H1 (cell line): ENCODE measurements around the gene KCTD15. TPM values are rescaled to one million over a fixed set of nuclear protein-coding genes. Genes with fewer than 3 reads are reported as not detected.

Experiments used
- BRCA1 ChIP-seq: IDR thresholded peaks from 2 replicates; pipeline ENCODE4 v1.6.1; 2012; ENCODE audit warnings: low read depth, low read length, improper control_type of control experiment
- NRF1 ChIP-seq: IDR thresholded peaks from 2 replicates; pipeline ENCODE4 v1.6.1; 2011; ENCODE audit warnings: mild to moderate bottlenecking, low read depth, low read length, improper control_type of control experiment
- SIN3A ChIP-seq, 2 experiments: IDR thresholded peaks in 1 of 2; conservative IDR thresholded peaks in 1 of 2; 2 replicates each; pipeline ENCODE4 v1.6.1; 2011 to 2012; ENCODE audit warnings: low read length in 2 of 2, improper control_type of control experiment in 1 of 2, low read depth in 1 of 2, mild to moderate bottlenecking in 1 of 2
- polyA plus RNA-seq, 7 experiments: library from polyadenylated mRNA; depleted of rRNA in 3 of 7; stranded (reverse) in 5 of 7; unstranded in 2 of 7; fragments of >200 nt in 5 of 7; fragments of 200-250 nt in 2 of 7; gene quantifications; 1 replicate in 5 of 7; 2 replicates in 1 of 7; 4 replicates in 1 of 7; pipeline versions ENCODE4 v1.2.1 to v1.2.3, GENCODE V29; 2011 to 2013; ENCODE audit warnings: missing spikeins in 2 of 7, mixed read lengths in 2 of 7
- total RNA-seq: library from RNA; stranded (reverse); fragmentation: NEBNext Ultra II Directional; extraction: Animal tissue kit (Norgen Biotek cat#: 25700); gene quantifications from 2 replicates; pipeline ENCODE4 v1.2.1, GENCODE V29; 2021

KCTD15 gene
- total and polyA plus RNA-seq, 2 of the 8 experiments (the other 6 are each of a cell fraction or from before 2014, with no cell fraction given): 25.1 to 27.0 TPM

- TF ChIP-seq NRF1 (no peak), SIN3A (conservative IDR thresholded peaks at IDR 0.05 in 1 of 2, IDR thresholded peaks at IDR 0.05 in 1 of 2; ENCODE audit: low read depth in 1 of 2, low read length in 2 of 2) (no peak), BRCA1 (no peak)
These were observed 22.8 kb downstream of the KCTD15 start (continued) for GRCh38 chr19:33819506-33819879.
